Bronchial epithelial cell (primary cell): Measurements from ENCODE around the gene TMEM135. TPM values are rescaled to one million over a fixed set of nuclear protein-coding genes. Genes with fewer than 3 reads are reported as not detected.
"Not testable (repeated sequence)": the region's sequence is repeated elsewhere in the genome, so short reads cannot be mapped to it uniquely, and the experiment has no call there.

Source experiments
- DNase-seq: peaks from one replicate; pipeline ENCODE4 v3.0.0-alpha.2; 2010; ENCODE audit warnings: low read depth
- FAIRE-seq: peaks from 2 replicates; lab custom pipeline; 2011; peaks lifted over from hg19 to GRCh38; lab: Jason Lieb, UNC
- H3K27me3 ChIP-seq: 2 replicates; pipeline ENCODE4 v1.5.1; 2011; ENCODE audit warnings: low read length; ENCODE audit not compliant: control insufficient read depth, insufficient read depth
- H3K36me3 ChIP-seq: 2 replicates; pipeline ENCODE4 v1.5.1; 2011; ENCODE audit warnings: low read length; ENCODE audit not compliant: control insufficient read depth, insufficient read depth
- H3K4me3 ChIP-seq: 2 replicates; pipeline ENCODE4 v1.5.1; 2011; ENCODE audit warnings: mild to moderate bottlenecking, low read depth, low read length, control low read depth
- CTCF ChIP-seq: IDR thresholded peaks from 2 replicates; pipeline ENCODE4 v1.5.1; 2011; ENCODE audit warnings: mild to moderate bottlenecking, moderate library complexity, low read length, control low read depth, inconsistent platforms; ENCODE audit not compliant: insufficient read depth, severe bottlenecking
- total RNA-seq: library from RNA; depleted of rRNA; stranded (reverse); fragments of >200 nt; gene quantifications from 2 replicates; pipeline ENCODE4 v1.2.1, GENCODE V29; 2014

The TMEM135 gene
- 6.5 and 6.8 TPM in 2 replicates for total RNA-seq

GRCh38 chr11:87037450-87038234, at the start of gene TMEM135:
TSS of gene TMEM135 (plus strand) at chr11:87037934. CDS start at chr11:87038046, 112 bp downstream.
- no peaks in the 10 kb centered on the region for H3K27me3 ChIP-seq
- no peaks in the 10 kb centered on the region for H3K36me3 ChIP-seq
- peak within 1 kb of the TSS; percentile 84 for H3K4me3 ChIP-seq
- peak; percentile 2 for TF ChIP-seq CTCF
- DNase-seq = peak; percentile 87
- no peak for FAIRE-seq

GRCh38 chr11:86988351-86988881, 49.3 kb upstream of the TMEM135 start:
- Histone ChIP-seq H3K4me3 (no peak overlapping the region), H3K36me3 (no peaks in the 10 kb centered on the region), H3K27me3 (no peaks in the 10 kb centered on the region)
- TF ChIP-seq CTCF = no peak
- no peak for DNase-seq
- FAIRE-seq = no peak

- no peak for DNase-seq
- H3K27me3 ChIP-seq = no peaks in the 10 kb centered on the region
- H3K4me3 ChIP-seq = no peak overlapping the region
- TF ChIP-seq CTCF = no peak
- no peaks in the 10 kb centered on the region for H3K36me3 ChIP-seq
- no peak for FAIRE-seq
Observed at GRCh38 chr11:86990031-86990430, 47.7 kb upstream of the TMEM135 start.

- Histone ChIP-seq H3K27me3 (no peaks in the 10 kb centered on the region), H3K36me3 (no peaks in the 10 kb centered on the region), H3K4me3 (no peak overlapping the region)
- TF ChIP-seq CTCF = no peak
- FAIRE-seq (no peak), DNase-seq (peak; percentile 86)
Observed at GRCh38 chr11:86990515-86990914, 47.2 kb upstream of the TMEM135 start.

- no peaks in the 10 kb centered on the region for H3K27me3 ChIP-seq
- no peak overlapping the region for H3K4me3 ChIP-seq
- no peak for FAIRE-seq
- H3K36me3 ChIP-seq = no peaks in the 10 kb centered on the region
- DNase-seq = peak; percentile 81
- TF ChIP-seq CTCF = no peak
Observed at GRCh38 chr11:86991341-86991740, 46.4 kb upstream of the TMEM135 start.

- not testable (repeated sequence) for FAIRE-seq, H3K27me3 ChIP-seq, H3K36me3 ChIP-seq, H3K4me3 ChIP-seq, DNase-seq
Observed at GRCh38 chr11:86992340-86992739, 45.4 kb upstream of the TMEM135 start.
